ENCODE data around the gene OR10C1. TPM values are rescaled to one million over a fixed set of nuclear protein-coding genes. Genes with fewer than 3 reads are reported as not detected.

The OR10C1 gene
- total and polyA plus RNA-seq, 4 donors: not detected

- no peaks in the 10 kb centered on the region for H3K36me3 ChIP-seq (ENCODE audit: control insufficient read depth in 1 of 2, insufficient read depth in 2 of 2, low read length in 1 of 2)
- 64 to 79% methylated on average over 2 of the region's 2 CpGs for WGBS, 2 donors
- H3K27ac ChIP-seq (ENCODE audit: low read depth in 1 of 2, low read length in 2 of 2): no peak overlapping the region
- intact Hi-C loops (cut with DNase I): no loop called here
- peaks cover 0 to 2% of the 10 kb centered on the region in 2 donors for H3K27me3 ChIP-seq (ENCODE audit: control insufficient read depth in 1 of 2, insufficient read depth in 2 of 2, low read length in 1 of 2)
- H3K4me1 ChIP-seq (ENCODE audit: control insufficient read depth in 1 of 2, insufficient read depth in 2 of 2, low read length in 2 of 2): no peaks in the 10 kb centered on the region
- ATAC-seq (ENCODE audit: low FRiP score) (no peak), DNase-seq (no peak)
- no peak overlapping the region for H3K4me3 ChIP-seq (ENCODE audit: low read length in 2 of 2)
- no peaks in the 10 kb centered on the region for H3K9me3 ChIP-seq (ENCODE audit: control insufficient read depth, low read length)
These were observed 26.2 kb downstream of the OR10C1 start for GRCh38 chr6:29465279-29465678.

DNA sequence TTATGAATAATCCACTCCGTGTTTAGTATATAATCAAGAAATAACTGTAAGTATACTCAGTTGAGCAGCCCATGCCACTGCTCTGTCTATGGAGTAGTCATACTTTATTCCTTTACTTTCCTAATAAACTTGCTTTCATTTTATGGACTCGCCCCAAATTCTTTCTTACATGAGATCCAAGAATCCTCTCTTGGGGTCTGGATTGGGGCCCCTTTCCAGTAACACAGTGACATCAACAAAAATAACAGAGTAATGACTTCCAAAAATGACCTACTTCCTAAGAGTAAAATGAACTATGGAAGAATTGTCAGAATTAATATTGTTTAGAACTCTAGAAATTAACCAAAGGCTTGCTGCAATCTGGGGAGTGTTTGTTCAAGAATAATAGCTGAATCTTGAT, 26.7 kb downstream of the OR10C1 start:
- peaks cover 0 to 2% of the 10 kb centered on the region in 2 donors for H3K27me3 ChIP-seq (ENCODE audit: control insufficient read depth in 1 of 2, insufficient read depth in 2 of 2, low read length in 1 of 2)
- H3K36me3 ChIP-seq (ENCODE audit: control insufficient read depth in 1 of 2, insufficient read depth in 2 of 2, low read length in 1 of 2): no peaks in the 10 kb centered on the region
- ATAC-seq (ENCODE audit: low FRiP score): no peak
- no peak overlapping the region for H3K27ac ChIP-seq (ENCODE audit: low read depth in 1 of 2, low read length in 2 of 2)
- no peak for DNase-seq
- intact Hi-C loops (cut with DNase I): no loop called here
- no peak overlapping the region for H3K4me3 ChIP-seq (ENCODE audit: low read length in 2 of 2)
- 58 to 71% methylated on average over 2 of the region's 2 CpGs for WGBS, 2 donors
- no peaks in the 10 kb centered on the region for H3K9me3 ChIP-seq (ENCODE audit: control insufficient read depth, low read length)
- no peaks in the 10 kb centered on the region for H3K4me1 ChIP-seq (ENCODE audit: control insufficient read depth in 1 of 2, insufficient read depth in 2 of 2, low read length in 2 of 2)

DNA sequence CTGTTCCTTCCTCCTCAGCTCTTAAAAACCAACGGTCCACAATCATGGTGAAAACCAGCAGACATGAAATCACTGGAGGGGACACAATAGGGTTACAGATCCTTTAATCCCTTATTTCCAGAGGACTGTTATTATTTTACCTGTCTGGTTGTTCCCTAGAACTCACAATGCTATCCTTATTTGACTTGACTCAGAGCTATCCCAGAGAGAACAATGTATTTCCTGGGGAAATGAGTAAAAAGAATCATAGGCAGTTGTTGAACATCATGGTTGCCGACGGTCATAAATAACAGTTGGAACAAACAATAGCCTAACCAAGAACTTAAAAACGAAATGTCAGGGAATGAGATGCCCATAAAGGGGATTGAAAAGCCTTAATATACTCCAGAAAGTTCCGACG, 27.1 kb downstream of the OR10C1 start:
- ATAC-seq (ENCODE audit: low FRiP score): no peak
- no peak for DNase-seq
- peaks cover 0 to 2% of the 10 kb centered on the region in 2 donors for H3K27me3 ChIP-seq (ENCODE audit: control insufficient read depth in 1 of 2, insufficient read depth in 2 of 2, low read length in 1 of 2)
- no peaks in the 10 kb centered on the region for H3K36me3 ChIP-seq (ENCODE audit: control insufficient read depth in 1 of 2, insufficient read depth in 2 of 2, low read length in 1 of 2)
- H3K4me3 ChIP-seq (ENCODE audit: low read length in 2 of 2): no peak overlapping the region
- H3K27ac ChIP-seq (ENCODE audit: low read depth in 1 of 2, low read length in 2 of 2): no peak overlapping the region
- no peaks in the 10 kb centered on the region for H3K9me3 ChIP-seq (ENCODE audit: control insufficient read depth, low read length)
- intact Hi-C loops (cut with DNase I): no loop called here
- H3K4me1 ChIP-seq (ENCODE audit: control insufficient read depth in 1 of 2, insufficient read depth in 2 of 2, low read length in 2 of 2): no peaks in the 10 kb centered on the region
- 46 to 75% methylated on average over 6 of the region's 6 CpGs for WGBS, 2 donors

DNA sequence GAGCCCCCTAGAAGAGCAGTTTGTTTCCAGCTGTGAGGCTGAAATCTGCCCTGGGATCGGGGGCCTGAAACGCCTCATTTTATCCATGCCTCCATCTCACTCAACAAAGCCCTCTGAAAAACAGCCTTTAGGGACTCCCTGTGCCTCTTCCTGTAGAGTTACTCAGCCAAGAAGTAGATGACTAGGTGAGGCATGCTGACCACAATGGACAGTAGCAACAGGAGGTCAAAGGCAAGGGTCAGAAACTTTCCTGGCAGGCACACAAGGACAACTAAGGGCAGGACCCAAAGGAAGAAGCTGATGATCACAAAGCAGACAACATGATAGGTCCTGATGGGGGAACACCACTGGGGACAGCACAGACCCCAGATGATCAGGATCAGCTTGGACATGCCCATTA, 35.9 kb downstream of the OR10C1 start:
- 40 to 53% methylated on average over 2 of the region's 2 CpGs for WGBS, 2 donors
- no peaks in the 10 kb centered on the region for H3K9me3 ChIP-seq (ENCODE audit: control insufficient read depth, low read length)
- intact Hi-C loops (cut with DNase I): no loop called here
- no peak for DNase-seq
- no peaks in the 10 kb centered on the region for H3K36me3 ChIP-seq (ENCODE audit: control insufficient read depth in 1 of 2, insufficient read depth in 2 of 2, low read length in 1 of 2)
- no peaks in the 10 kb centered on the region for H3K4me1 ChIP-seq (ENCODE audit: control insufficient read depth in 1 of 2, insufficient read depth in 2 of 2, low read length in 2 of 2)
- no peak overlapping the region for H3K4me3 ChIP-seq (ENCODE audit: low read length in 2 of 2)
- no peak overlapping the region for H3K27ac ChIP-seq (ENCODE audit: low read depth in 1 of 2, low read length in 2 of 2)
- ATAC-seq (ENCODE audit: low FRiP score): no peak
- H3K27me3 ChIP-seq (ENCODE audit: control insufficient read depth in 1 of 2, insufficient read depth in 2 of 2, low read length in 1 of 2): no peaks in the 10 kb centered on the region

DNA sequence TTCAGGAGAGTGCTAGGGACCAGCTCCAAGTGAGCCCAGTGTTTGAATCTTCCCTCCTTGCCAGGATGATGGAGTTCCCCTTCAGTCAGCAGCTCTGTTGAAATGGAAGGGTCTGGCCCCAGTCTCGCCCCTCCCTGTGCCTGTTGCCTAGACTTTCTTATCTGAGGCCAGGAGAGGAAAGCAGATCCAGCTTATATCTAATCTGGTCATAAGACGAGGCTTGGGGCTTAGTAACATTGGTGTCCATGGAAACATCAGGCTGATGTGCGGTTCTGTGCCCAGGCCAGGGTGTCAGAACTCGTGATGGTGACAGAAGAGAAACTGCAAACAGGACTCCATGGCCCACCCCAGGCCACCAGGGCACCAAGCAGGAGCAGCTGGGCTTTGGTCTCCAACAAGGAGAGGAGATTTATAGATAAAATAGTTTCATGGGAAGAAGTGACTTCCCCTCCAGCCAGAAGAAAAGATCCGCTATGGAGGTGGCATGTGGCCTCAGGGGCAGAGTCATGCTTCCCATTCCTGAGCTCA, 38.9 kb downstream of the OR10C1 start:
- Histone ChIP-seq H3K4me1 (ENCODE audit: control insufficient read depth in 1 of 2, insufficient read depth in 2 of 2, low read length in 2 of 2) (no peaks in the 10 kb centered on the region), H3K4me3 (ENCODE audit: low read length in 2 of 2) (no peak overlapping the region), H3K27me3 (ENCODE audit: control insufficient read depth in 1 of 2, insufficient read depth in 2 of 2, low read length in 1 of 2) (no peaks in the 10 kb centered on the region), H3K27ac (ENCODE audit: low read depth in 1 of 2, low read length in 2 of 2) (no peak overlapping the region), H3K36me3 (ENCODE audit: control insufficient read depth in 1 of 2, insufficient read depth in 2 of 2, low read length in 1 of 2) (no peaks in the 10 kb centered on the region), H3K9me3 (ENCODE audit: control insufficient read depth, low read length) (no peaks in the 10 kb centered on the region)
- DNase-seq (no peak), ATAC-seq (ENCODE audit: low FRiP score) (no peak)
- intact Hi-C loops (cut with DNase I): no loop called here
- 61 to 68% methylated on average over 5 of the region's 5 CpGs for WGBS, 2 donors

DNA sequence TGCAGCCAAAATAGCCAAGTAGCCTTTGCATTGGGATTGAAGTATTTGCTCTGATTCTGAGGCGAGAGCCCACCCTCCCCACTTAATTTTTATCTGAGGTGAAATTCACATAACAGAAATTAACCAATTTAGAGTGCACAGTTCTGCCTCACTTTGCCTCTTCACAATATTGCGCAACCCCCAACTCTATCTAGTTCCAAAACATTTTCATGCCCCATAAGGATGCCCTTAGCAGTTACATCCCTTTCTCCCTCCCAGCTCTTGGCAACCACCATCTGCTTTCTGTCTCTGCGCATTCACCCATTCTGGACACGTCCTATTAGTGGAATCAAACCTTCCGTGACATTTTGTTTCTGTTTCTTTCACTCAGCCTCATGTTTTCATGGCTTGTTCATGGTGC, 39.6 kb downstream of the OR10C1 start:
- Histone ChIP-seq H3K27me3 (ENCODE audit: control insufficient read depth in 1 of 2, insufficient read depth in 2 of 2, low read length in 1 of 2) (no peaks in the 10 kb centered on the region), H3K4me3 (ENCODE audit: low read length in 2 of 2) (no peak overlapping the region), H3K9me3 (ENCODE audit: control insufficient read depth, low read length) (no peaks in the 10 kb centered on the region), H3K27ac (ENCODE audit: low read depth in 1 of 2, low read length in 2 of 2) (no peak overlapping the region), H3K36me3 (ENCODE audit: control insufficient read depth in 1 of 2, insufficient read depth in 2 of 2, low read length in 1 of 2) (no peaks in the 10 kb centered on the region), H3K4me1 (ENCODE audit: control insufficient read depth in 1 of 2, insufficient read depth in 2 of 2, low read length in 2 of 2) (no peaks in the 10 kb centered on the region)
- ATAC-seq (ENCODE audit: low FRiP score): no peak
- intact Hi-C loops (cut with DNase I): no loop called here
- DNase-seq: no peak
- WGBS, 2 donors: 68 to 85% methylated on average over 5 of the region's 5 CpGs

GRCh38 chr6:29479560-29479959, 40.5 kb downstream of the OR10C1 start:
- no peaks in the 10 kb centered on the region for H3K4me1 ChIP-seq (ENCODE audit: control insufficient read depth in 1 of 2, insufficient read depth in 2 of 2, low read length in 2 of 2)
- intact Hi-C loops (cut with DNase I): no loop called here
- ATAC-seq (ENCODE audit: low FRiP score) (no peak), DNase-seq (no peak)
- no peak overlapping the region for H3K27ac ChIP-seq (ENCODE audit: low read depth in 1 of 2, low read length in 2 of 2)
- 75 to 77% methylated on average over 2 of the region's 2 CpGs for WGBS, 2 donors
- no peaks in the 10 kb centered on the region for H3K36me3 ChIP-seq (ENCODE audit: control insufficient read depth in 1 of 2, insufficient read depth in 2 of 2, low read length in 1 of 2)
- no peaks in the 10 kb centered on the region for H3K9me3 ChIP-seq (ENCODE audit: control insufficient read depth, low read length)
- no peaks in the 10 kb centered on the region for H3K27me3 ChIP-seq (ENCODE audit: control insufficient read depth in 1 of 2, insufficient read depth in 2 of 2, low read length in 1 of 2)
- no peak overlapping the region for H3K4me3 ChIP-seq (ENCODE audit: low read length in 2 of 2)

- H3K4me3 ChIP-seq (ENCODE audit: low read length in 2 of 2): no peak overlapping the region
- H3K36me3 ChIP-seq (ENCODE audit: control insufficient read depth in 1 of 2, insufficient read depth in 2 of 2, low read length in 1 of 2): no peaks in the 10 kb centered on the region
- ATAC-seq (ENCODE audit: low FRiP score) (no peak), DNase-seq (no peak)
- no peaks in the 10 kb centered on the region for H3K27me3 ChIP-seq (ENCODE audit: control insufficient read depth in 1 of 2, insufficient read depth in 2 of 2, low read length in 1 of 2)
- H3K4me1 ChIP-seq (ENCODE audit: control insufficient read depth in 1 of 2, insufficient read depth in 2 of 2, low read length in 2 of 2): no peaks in the 10 kb centered on the region
- intact Hi-C loops (cut with DNase I): no loop called here
- no peak overlapping the region for H3K27ac ChIP-seq (ENCODE audit: low read depth in 1 of 2, low read length in 2 of 2)
- H3K9me3 ChIP-seq (ENCODE audit: control insufficient read depth, low read length): no peaks in the 10 kb centered on the region
- 35 to 36% methylated on average over 3 of the region's 3 CpGs for WGBS, 2 donors
These were observed 44.1 kb downstream of the OR10C1 start for GRCh38 chr6:29483186-29483585.

DNA sequence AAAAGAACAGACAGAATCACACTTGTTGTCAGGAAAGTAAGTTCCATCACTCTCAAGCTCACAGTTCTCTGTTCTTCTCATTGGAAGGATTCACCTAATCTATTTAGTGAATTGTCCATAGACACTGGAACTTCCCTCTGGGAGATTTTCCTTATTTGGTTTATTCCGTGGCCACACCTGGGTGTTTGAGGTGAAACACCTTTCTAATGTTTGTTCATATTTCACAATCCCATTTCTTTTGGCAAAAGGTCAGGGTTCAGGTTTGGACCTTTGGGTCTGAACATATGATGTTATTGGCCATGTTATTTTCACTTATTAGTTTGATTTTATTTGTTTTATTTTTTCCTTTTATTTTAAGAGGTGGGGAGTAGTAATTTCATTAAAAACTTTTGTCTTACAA, 44.6 kb downstream of the OR10C1 start:
- intact Hi-C loops (cut with DNase I): no loop called here
- no peak overlapping the region for H3K27ac ChIP-seq (ENCODE audit: low read depth in 1 of 2, low read length in 2 of 2)
- ATAC-seq (ENCODE audit: low FRiP score) (no peak), DNase-seq (no peak)
- no peaks in the 10 kb centered on the region for H3K27me3 ChIP-seq (ENCODE audit: control insufficient read depth in 1 of 2, insufficient read depth in 2 of 2, low read length in 1 of 2)
- H3K4me3 ChIP-seq (ENCODE audit: low read length in 2 of 2): no peak overlapping the region
- no peaks in the 10 kb centered on the region for H3K4me1 ChIP-seq (ENCODE audit: control insufficient read depth in 1 of 2, insufficient read depth in 2 of 2, low read length in 2 of 2)
- no peaks in the 10 kb centered on the region for H3K36me3 ChIP-seq (ENCODE audit: control insufficient read depth in 1 of 2, insufficient read depth in 2 of 2, low read length in 1 of 2)
- 80 to 89% methylated on average over 1 of the region's 1 CpG for WGBS, 2 donors
- H3K9me3 ChIP-seq (ENCODE audit: control insufficient read depth, low read length): no peaks in the 10 kb centered on the region

Measured in aorta (tissue), 5 donors.